ENCODE data around the gene NDC80. TPM values are rescaled to one million over a fixed set of nuclear protein-coding genes. Genes with fewer than 3 reads are reported as not detected.

NDC80 gene
- total and polyA plus RNA-seq, 8 donors = 0.06 to 1.5 (median 0.55) TPM; not detected in 2

DNA sequence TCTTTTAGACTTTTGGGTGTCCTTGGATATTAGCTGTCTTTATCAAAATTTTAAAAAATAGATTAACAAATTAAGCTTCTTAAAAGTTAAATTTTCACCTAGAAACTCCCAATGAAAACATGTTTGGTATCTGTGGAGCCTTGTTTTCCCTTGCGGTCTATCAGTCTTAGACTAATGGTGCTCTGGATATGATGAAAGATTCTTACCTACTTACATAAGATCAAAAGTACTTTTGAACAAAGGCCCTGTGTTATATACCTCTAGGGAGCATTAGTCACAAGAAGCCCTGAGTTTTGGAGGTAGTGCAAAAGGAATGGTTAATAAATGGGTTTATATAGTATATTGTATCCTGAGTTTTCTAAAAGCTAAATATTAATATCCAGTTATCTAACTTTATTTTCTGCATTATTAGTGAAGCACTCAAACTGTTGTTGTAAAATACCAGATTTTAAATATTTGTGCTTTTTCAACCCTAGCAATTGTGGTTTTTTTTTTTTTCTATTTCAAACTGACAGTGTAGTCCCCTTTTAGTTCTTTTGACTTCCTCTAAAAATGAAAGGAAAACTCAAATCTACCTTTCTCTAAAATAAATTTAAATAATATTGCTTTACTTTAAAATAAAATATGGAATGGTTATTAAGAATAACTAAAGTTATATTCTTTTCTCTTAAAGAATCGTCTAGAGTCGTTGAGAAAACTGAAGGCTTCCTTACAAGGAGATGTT is 18.1 kb downstream of the NDC80 start:
- WGBS, 2 donors = 81 to 82% methylated on average over 3 of the region's 3 CpGs
- no peaks in the 10 kb centered on the region for H3K36me3 ChIP-seq
- H3K4me1 ChIP-seq = no peaks in the 10 kb centered on the region
- H3K27ac ChIP-seq = peak overlapping the region in 2 of 4 donors; percentile 19 to 35
- H3K27me3 ChIP-seq = no peaks in the 10 kb centered on the region
- TF ChIP-seq, protein P1, sequence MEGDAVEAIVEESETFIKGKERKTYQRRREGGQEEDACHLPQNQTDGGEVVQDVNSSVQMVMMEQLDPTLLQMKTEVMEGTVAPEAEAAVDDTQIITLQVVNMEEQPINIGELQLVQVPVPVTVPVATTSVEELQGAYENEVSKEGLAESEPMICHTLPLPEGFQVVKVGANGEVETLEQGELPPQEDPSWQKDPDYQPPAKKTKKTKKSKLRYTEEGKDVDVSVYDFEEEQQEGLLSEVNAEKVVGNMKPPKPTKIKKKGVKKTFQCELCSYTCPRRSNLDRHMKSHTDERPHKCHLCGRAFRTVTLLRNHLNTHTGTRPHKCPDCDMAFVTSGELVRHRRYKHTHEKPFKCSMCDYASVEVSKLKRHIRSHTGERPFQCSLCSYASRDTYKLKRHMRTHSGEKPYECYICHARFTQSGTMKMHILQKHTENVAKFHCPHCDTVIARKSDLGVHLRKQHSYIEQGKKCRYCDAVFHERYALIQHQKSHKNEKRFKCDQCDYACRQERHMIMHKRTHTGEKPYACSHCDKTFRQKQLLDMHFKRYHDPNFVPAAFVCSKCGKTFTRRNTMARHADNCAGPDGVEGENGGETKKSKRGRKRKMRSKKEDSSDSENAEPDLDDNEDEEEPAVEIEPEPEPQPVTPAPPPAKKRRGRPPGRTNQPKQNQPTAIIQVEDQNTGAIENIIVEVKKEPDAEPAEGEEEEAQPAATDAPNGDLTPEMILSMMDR (IDR thresholded peaks at IDR 0.05) = no peak
- intact Hi-C loops (cut with DNase I) = no loop called here
- H3K9me3 ChIP-seq = no peaks in the 10 kb centered on the region
- ATAC-seq (peak in 2 of 4 donors; percentile 46 to 52), DNase-seq (no peak), FAIRE-seq (no peak)
- H3K4me3 ChIP-seq = no peak overlapping the region

DNA sequence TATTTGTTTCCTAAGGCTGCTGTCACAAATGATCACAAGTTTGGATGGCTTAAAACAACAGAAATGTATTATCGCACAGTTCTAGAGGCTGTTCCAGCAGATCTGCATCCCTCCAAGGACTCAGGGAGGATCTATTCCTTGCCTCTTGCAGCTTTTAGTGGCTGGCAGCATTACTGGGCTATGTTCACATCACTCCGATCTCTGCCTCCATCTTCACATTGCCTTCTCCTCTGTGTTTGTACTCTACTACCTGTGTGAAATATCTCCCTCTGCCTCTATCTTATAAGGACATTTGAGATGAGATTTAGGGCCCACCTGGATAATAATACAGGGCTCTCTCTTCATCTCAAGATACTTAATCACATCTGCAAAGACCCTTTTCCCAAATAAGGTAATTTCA is 18.9 kb downstream of the NDC80 start:
- H3K27ac ChIP-seq = no peak overlapping the region

DNA sequence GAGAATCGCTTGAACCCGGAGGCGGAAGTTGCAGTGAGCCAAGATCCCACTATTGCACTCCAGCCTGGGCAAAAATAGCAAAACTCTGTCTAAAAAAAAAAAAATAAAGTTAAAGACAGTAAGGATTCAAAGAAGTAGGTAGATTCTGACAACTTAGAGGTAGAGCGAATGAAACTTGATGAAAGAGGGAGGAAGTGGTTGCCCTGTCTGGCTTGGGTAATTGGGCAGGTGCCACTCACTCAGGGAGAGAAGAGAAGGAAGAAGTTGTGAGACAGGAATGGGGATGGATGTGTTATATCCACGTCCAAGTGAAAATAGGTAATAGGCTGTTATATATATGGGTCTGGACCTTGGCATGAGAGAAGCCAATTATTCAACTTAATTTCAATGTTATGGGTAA is 26.3 kb downstream of the NDC80 start:
- 96 to 97% methylated on average over 5 of the region's 5 CpGs for WGBS, 2 donors
- FAIRE-seq (no peak), ATAC-seq (no peak), DNase-seq (no peak)
- H3K4me3 ChIP-seq = no peak overlapping the region
- H3K4me1 ChIP-seq = no peaks in the 10 kb centered on the region
- H3K9me3 ChIP-seq = no peaks in the 10 kb centered on the region
- H3K27ac ChIP-seq = no peak overlapping the region
- intact Hi-C loops (cut with DNase I) = no loop called here
- H3K36me3 ChIP-seq = no peaks in the 10 kb centered on the region
- TF ChIP-seq, protein P1 (IDR thresholded peaks at IDR 0.05) = no peak
- H3K27me3 ChIP-seq = no peaks in the 10 kb centered on the region

More for the DNA sequence above, 18.9 kb downstream of the NDC80 start:
- TF ChIP-seq, protein P1 (IDR thresholded peaks at IDR 0.05) = no peak
- no peaks in the 10 kb centered on the region for H3K36me3 ChIP-seq
- intact Hi-C loops (cut with DNase I) = no loop called here
- no peaks in the 10 kb centered on the region for H3K9me3 ChIP-seq
- WGBS, 2 donors = 93 to 95% methylated on average over 2 of the region's 2 CpGs
- H3K4me1 ChIP-seq = no peaks in the 10 kb centered on the region
- ATAC-seq (no peak), DNase-seq (no peak), FAIRE-seq (no peak)
- no peak overlapping the region for H3K4me3 ChIP-seq
- no peaks in the 10 kb centered on the region for H3K27me3 ChIP-seq

DNA sequence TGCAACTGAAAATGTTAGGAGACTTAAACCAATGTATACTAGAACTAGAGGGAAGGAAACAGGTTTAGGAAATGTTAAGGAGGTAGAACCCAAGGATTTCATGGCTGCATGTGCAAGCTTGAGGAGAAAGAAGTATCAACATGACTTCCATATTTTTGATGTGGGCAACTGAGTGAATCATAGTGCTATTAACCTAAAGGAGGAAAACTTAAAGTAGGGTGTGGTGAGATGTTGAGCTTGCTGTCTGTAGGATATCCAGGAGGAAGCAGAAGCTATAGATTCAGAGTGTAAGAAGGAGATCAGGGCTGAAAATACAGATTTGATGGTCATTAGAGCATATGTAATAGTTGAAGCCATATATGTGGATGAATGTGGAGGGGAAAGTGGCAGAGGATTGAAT is 31.5 kb downstream of the NDC80 start:
- FAIRE-seq = no peak
- no peak for ATAC-seq
- TF ChIP-seq, protein P1 (IDR thresholded peaks at IDR 0.05) = no peak
- peaks cover 0 to 9% (median 3%) of the 10 kb centered on the region in 3 donors for H3K4me1 ChIP-seq
- H3K27ac ChIP-seq = no peak overlapping the region
- no peak for DNase-seq
- H3K27me3 ChIP-seq = no peaks in the 10 kb centered on the region
- intact Hi-C loops (cut with DNase I) = no loop called here
- H3K4me3 ChIP-seq = no peak overlapping the region
- no peaks in the 10 kb centered on the region for H3K36me3 ChIP-seq
- H3K9me3 ChIP-seq = no peaks in the 10 kb centered on the region

DNA sequence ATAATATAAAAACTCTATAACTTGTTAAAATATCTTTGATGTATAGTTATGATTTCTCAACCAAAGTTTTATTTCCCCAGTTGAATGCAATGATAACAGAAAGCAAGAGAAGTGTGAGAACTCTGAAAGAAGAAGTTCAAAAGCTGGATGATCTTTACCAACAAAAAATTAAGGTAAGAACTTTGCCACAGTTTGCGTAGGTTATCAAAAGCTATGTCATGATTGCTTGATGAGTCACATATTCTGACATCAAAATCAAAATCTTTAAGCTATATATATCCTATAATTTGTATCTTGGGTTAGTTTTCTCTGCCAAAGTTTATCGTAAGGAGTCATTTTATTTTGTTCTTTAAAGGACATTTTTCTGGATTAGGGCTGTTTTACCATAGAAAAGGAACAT is 35.0 kb downstream of the NDC80 start:
- DNase-seq = no peak

More for the DNA sequence above, 35.0 kb downstream of the NDC80 start:
- Histone ChIP-seq H3K4me1 (peaks cover 0 to 9% (median 3%) of the 10 kb centered on the region in 3 donors), H3K27me3 (no peaks in the 10 kb centered on the region), H3K4me3 (no peak overlapping the region), H3K9me3 (no peaks in the 10 kb centered on the region), H3K27ac (peak overlapping the region in 1 of 4 donors; percentile 34), H3K36me3 (no peaks in the 10 kb centered on the region)
- intact Hi-C loops (cut with DNase I) = no loop called here
- TF ChIP-seq, protein P1 (IDR thresholded peaks at IDR 0.05) = no peak
- ATAC-seq (no peak), FAIRE-seq (no peak)
- 80 to 85% methylated on average over 2 of the region's 2 CpGs for WGBS, 2 donors
